Measurements from ENCODE around the gene CAMKMT. TPM values are rescaled to one million over a fixed set of nuclear protein-coding genes. Genes with fewer than 3 reads are reported as not detected.
"Not testable (repeated sequence)": the region's sequence is repeated elsewhere in the genome, so short reads cannot be mapped to it uniquely, and the experiment has no call there.

Gene CAMKMT
- total and polyA plus RNA-seq, 8 donors, result 8.3 to 17.5 (median 11.5) TPM

DNA sequence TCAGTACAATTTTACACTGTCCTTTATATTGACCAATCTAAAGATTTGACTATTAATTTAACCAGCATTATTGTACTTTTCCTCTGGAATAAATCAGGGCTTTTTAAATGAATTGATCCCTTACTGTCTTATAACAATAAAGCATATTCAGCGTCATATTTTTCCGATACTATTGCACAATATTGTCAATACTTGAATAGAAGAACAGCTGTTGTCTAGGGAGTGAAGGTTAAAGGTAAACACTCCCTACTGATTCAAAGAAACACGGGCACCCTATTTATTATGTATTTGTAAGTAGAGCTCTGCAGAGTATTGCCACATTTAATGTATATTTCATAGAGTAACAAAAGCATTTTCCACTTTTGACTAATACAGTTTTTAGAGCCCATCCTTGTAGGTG lies 134.4 kb downstream of the CAMKMT start:
- ATAC-seq, result no peak
- no peak for TF ChIP-seq CTCF (IDR thresholded peaks at IDR 0.05)

DNA sequence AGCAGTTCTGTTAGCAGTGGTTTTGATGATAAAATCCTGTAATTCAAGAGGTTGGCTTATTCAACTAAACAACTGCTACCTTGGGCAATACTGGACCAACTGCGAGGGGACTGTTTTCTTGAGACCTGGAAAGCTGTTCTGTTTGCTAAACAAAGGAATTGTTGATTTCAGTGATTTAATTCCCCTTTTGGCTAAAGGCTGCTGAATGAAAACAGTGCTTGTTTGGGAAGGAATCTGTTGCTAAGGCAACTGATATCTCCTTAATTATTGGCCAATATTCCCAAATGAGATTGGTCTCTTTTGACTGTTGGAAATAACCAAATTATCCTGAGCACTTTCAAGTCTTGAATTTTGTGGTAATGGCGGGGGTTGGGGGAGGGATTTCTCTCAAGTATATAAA lies 136.8 kb downstream of the CAMKMT start:
- H3K9me3 ChIP-seq, result no peaks in the 10 kb centered on the region
- ATAC-seq, result no peak
- H3K27ac ChIP-seq, result no peak overlapping the region
- no peaks in the 10 kb centered on the region for H3K4me1 ChIP-seq
- DNase-seq, result peak in 1 of 4 donors; percentile 37
- no peak for TF ChIP-seq CTCF (IDR thresholded peaks at IDR 0.05)
- H3K4me3 ChIP-seq, result no peak overlapping the region
- H3K27me3 ChIP-seq, result no peaks in the 10 kb centered on the region
- intact Hi-C loops (cut with DNase I), result no loop called here
- H3K36me3 ChIP-seq, result no peaks in the 10 kb centered on the region

More for the DNA sequence above, 134.4 kb downstream of the CAMKMT start:
- Histone ChIP-seq H3K27me3 (no peaks in the 10 kb centered on the region), H3K4me1 (no peaks in the 10 kb centered on the region), H3K36me3 (no peaks in the 10 kb centered on the region), H3K27ac (no peak overlapping the region), H3K9me3 (no peaks in the 10 kb centered on the region), H3K4me3 (no peak overlapping the region)
- intact Hi-C loops (cut with DNase I), result no loop called here
- no peak for DNase-seq

- ATAC-seq; H3K9me3 ChIP-seq; H3K27ac ChIP-seq; H3K4me3 ChIP-seq; intact Hi-C loops (cut with DNase I); H3K27me3 ChIP-seq; DNase-seq; H3K36me3 ChIP-seq; H3K4me1 ChIP-seq: not testable (repeated sequence)
These were observed 143.9 kb downstream of the CAMKMT start for GRCh38 chr2:44505664-44506063.

DNA sequence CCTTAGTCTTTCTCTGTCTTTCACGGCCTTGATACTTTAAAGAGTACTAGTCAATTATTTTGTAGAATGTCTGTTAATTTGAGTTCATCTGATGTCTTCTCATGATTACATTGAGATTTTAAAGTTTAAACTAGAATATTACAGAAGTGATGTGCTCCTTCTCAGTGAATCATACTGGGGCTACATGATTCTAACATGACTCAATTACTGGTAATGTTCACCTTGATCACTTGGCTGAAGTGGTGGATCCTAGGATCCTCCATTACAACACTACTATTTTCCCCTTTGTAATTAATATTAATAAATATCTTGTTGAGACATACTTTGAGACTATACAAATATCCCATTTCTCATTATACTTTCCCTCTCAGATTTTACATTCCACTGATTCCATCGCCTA lies 148.5 kb downstream of the CAMKMT start:
- no peak overlapping the region for H3K27ac ChIP-seq
- intact Hi-C loops (cut with DNase I), result no loop called here
- H3K4me3 ChIP-seq, result no peak overlapping the region
- H3K4me1 ChIP-seq, result no peaks in the 10 kb centered on the region
- no peaks in the 10 kb centered on the region for H3K9me3 ChIP-seq
- ATAC-seq, result no peak
- no peaks in the 10 kb centered on the region for H3K36me3 ChIP-seq
- TF ChIP-seq CTCF (IDR thresholded peaks at IDR 0.05), result no peak
- no peaks in the 10 kb centered on the region for H3K27me3 ChIP-seq
- no peak for DNase-seq

GRCh38 chr2:44515416-44515815 lies 153.7 kb downstream of the CAMKMT start:
- DNase-seq, result no peak
- peaks cover 0 to under 1% of the 10 kb centered on the region in 2 donors for H3K9me3 ChIP-seq
- no peak for TF ChIP-seq CTCF (IDR thresholded peaks at IDR 0.05)
- no peaks in the 10 kb centered on the region for H3K36me3 ChIP-seq
- no peak for ATAC-seq
- H3K4me3 ChIP-seq, result no peak overlapping the region
- H3K4me1 ChIP-seq, result no peaks in the 10 kb centered on the region
- intact Hi-C loops (cut with DNase I), result no loop called here
- H3K27ac ChIP-seq, result no peak overlapping the region
- no peaks in the 10 kb centered on the region for H3K27me3 ChIP-seq

- DNase-seq, result peak in 1 of 4 donors; percentile 10
- intact Hi-C loops (cut with DNase I), result no loop called here
- Histone ChIP-seq H3K4me1 (no peaks in the 10 kb centered on the region), H3K36me3 (no peaks in the 10 kb centered on the region), H3K9me3 (peaks cover 0 to 31% of the 10 kb centered on the region in 2 donors), H3K4me3 (no peak overlapping the region), H3K27me3 (no peaks in the 10 kb centered on the region), H3K27ac (no peak overlapping the region)
- no peak for TF ChIP-seq CTCF (IDR thresholded peaks at IDR 0.05)
- no peak for ATAC-seq
These were observed 157.3 kb downstream of the CAMKMT start for GRCh38 chr2:44519026-44519425.
